Spleen (tissue), 7 donors: Measurements from ENCODE around the gene KRT8.

Experiments
- CTCF ChIP-seq, 11 experiments: fragments of 200-600 bp in 7 of 11; fragments of 450-650 bp in 4 of 11; sonication (generic) in 4 of 11; IDR thresholded peaks in 8 of 11; conservative IDR thresholded peaks in 3 of 11; 1 replicate in 7 of 11; 2 replicates in 4 of 11; pipeline versions ENCODE4 v1.4.0 to v1.8.0; 2016 to 2021; ENCODE audit warnings: antibody characterized with exemption in 11 of 11, inconsistent platforms in 4 of 11, mild to moderate bottlenecking in 1 of 11
- POLR2A ChIP-seq, 3 donors: fragments of 450-650 bp; IDR thresholded peaks; one replicate each; pipeline ENCODE4 v1.5.1; 2017; ENCODE audit warnings: antibody characterized with exemption in 3 of 3, mild to moderate bottlenecking in 1 of 3
- POLR2AphosphoS5 ChIP-seq, 3 donors: sonication (generic); formaldehyde crosslinking; IDR thresholded peaks; one replicate each; pipeline ENCODE4 v1.5.1; 2017; ENCODE audit warnings: antibody characterized with exemption in 3 of 3
- donor health status: DM: no; HTN: no; CAD: no; lungs with moderate emphysema.
- donor health status: DM: no; HTN: no; CAD: no.
- donor health status: DM: no; HTN: no; CAD: no.

DNA sequence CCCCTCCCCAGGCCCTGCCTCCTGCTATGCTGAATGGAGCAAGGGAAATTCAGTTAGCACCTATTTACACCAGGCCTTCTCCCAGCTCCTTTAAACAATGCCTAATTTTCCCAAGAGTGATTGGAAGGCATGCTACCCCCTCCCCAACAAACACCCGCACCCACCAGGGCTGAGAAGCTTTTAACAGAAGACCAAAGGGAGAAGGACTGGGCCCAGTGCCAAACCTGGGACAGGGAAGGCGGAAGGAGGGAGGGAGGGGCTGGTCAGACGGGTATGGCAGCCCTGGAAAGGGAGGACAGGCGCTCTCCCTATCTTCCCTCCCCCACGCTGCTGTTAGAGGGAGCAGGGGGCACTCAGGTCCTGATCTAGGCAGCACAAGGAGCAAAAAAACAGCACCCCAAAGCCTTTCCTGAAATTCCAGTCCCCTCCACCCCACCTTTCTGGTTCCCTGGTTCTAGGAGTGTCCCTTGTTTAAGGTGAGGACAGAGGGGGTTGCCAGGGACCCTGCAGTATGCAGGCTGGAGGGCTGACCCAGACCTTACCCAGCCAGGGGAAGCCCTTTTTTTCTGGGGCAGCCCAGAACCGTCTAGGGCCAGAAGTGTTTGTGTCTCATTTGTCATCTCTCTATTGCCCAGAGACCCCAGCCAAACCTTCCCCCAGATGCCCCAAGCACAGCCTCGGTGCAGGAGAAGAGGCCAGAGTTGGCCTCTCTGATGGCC, 2.4 kb upstream of the KRT8 start:
- TF ChIP-seq CTCF (IDR thresholded peaks at IDR 0.05 in 8 of 11, conservative IDR thresholded peaks at IDR 0.05 in 3 of 11) (no peak), POLR2A (IDR thresholded peaks at IDR 0.05) (no peak), POLR2AphosphoS5 (IDR thresholded peaks at IDR 0.05) (peak in 1 of 3 donors; percentile 15)
